Measurements from ENCODE around the gene TPD52L2.

Gene TPD52L2

GRCh38 chr20:63940071-63940471 is 75.0 kb downstream of the TPD52L2 start:
- no peak for TF ChIP-seq CTCF (IDR thresholded peaks at IDR 0.05)

- TF ChIP-seq CTCF (IDR thresholded peaks at IDR 0.05), result no peak
Measured at GRCh38 chr20:63940472-63941266, 75.6 kb downstream of the TPD52L2 start.
